ENCODE results near the gene ISCU. TPM values are rescaled to one million over a fixed set of nuclear protein-coding genes. Genes with fewer than 3 reads are reported as not detected.
A peak's percentile ranks its signal among the peaks of the same experiment; 100 is the strongest.

Gene ISCU
- total and polyA plus RNA-seq, 9 of the 15 experiments (the other 6 are each of a cell fraction or from before 2014, with no cell fraction given): 15.9 to 92.5 (median 77.3) TPM

- TF ChIP-seq POLR2AphosphoS5 (IDR thresholded peaks at IDR 0.05; ENCODE audit: control insufficient read depth, insufficient read depth, low read depth, low read length) (no peak), SRSF9 (IDR thresholded peaks at IDR 0.05; ENCODE audit: borderline replicate concordance, low read depth, low read length) (no peak), RAD21 (CRISPR knock-in tag; conservative IDR thresholded peaks at IDR 0.05 in 1 of 2, IDR thresholded peaks at IDR 0.05 in 1 of 2) (peak in 1 of 2 experiments; percentile 68; a peak in 2 of 4 replicates), RFX5 (IDR thresholded peaks at IDR 0.05; ENCODE audit: low read depth, low read length) (no peak), L3MBTL2 (IDR thresholded peaks at IDR 0.05) (no peak), ZNF740 (CRISPR knock-in tag; IDR thresholded peaks at IDR 0.05) (no peak), ZNF740 (tag; IDR thresholded peaks at IDR 0.05) (no peak), SMC3 (conservative IDR thresholded peaks at IDR 0.05; ENCODE audit: insufficient read depth, low read depth, low read length) (peak; percentile 42; the same call in 1 of the 2 replicates), FOXA1 (IDR thresholded peaks at IDR 0.05; ENCODE audit: borderline replicate concordance) (no peak), ZBTB7A (IDR thresholded peaks at IDR 0.05; ENCODE audit: borderline replicate concordance, control insufficient read depth, low read depth, low read length) (peak; percentile 92), ZNF398 (CRISPR knock-in tag; IDR thresholded peaks at IDR 0.05) (no peak)
- TF ChIP-seq, protein P1, sequence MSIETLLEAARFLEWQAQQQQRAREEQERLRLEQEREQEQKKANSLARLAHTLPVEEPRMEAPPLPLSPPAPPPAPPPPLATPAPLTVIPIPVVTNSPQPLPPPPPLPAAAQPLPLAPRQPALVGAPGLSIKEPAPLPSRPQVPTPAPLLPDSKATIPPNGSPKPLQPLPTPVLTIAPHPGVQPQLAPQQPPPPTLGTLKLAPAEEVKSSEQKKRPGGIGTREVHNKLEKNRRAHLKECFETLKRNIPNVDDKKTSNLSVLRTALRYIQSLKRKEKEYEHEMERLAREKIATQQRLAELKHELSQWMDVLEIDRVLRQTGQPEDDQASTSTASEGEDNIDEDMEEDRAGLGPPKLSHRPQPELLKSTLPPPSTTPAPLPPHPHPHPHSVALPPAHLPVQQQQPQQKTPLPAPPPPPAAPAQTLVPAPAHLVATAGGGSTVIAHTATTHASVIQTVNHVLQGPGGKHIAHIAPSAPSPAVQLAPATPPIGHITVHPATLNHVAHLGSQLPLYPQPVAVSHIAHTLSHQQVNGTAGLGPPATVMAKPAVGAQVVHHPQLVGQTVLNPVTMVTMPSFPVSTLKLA (conservative IDR thresholded peaks at IDR 0.05): no peak; a peak in 1 of 4 replicates
Observed at GRCh38 chr12:108611884-108612415, 49.6 kb downstream of the ISCU start (continued).
